Adrenal gland (tissue), 12 donors: Measurements from ENCODE around the gene OVAAL. TPM values are rescaled to one million over a fixed set of nuclear protein-coding genes. Genes with fewer than 3 reads are reported as not detected.

ENCODE experiments used
- DNase-seq, 7 donors: peaks; one replicate each; pipeline ENCODE4 v3.0.0-alpha.2; 2019 to 2020
- H3K27ac ChIP-seq, 5 donors: fragments of 200-600 bp; sonication (generic) in 4 of 5; 1 replicate in 3 of 5; 2 replicates in 2 of 5; pipeline versions ENCODE4 v1.5.1 to v1.8.0; 2016 to 2020; ENCODE audit warnings: mild to moderate bottlenecking in 1 of 5
- H3K27me3 ChIP-seq: fragments of 200-600 bp; 2 replicates; pipeline ENCODE4 v1.8.0; 2021
- H3K36me3 ChIP-seq, 2 donors: fragments of 200-600 bp; replicated peaks in 1 of 2; 1 replicate in 1 of 2; 2 replicates in 1 of 2; pipeline versions ENCODE4 v1.5.1 to v1.8.0; 2018 to 2022
- H3K4me1 ChIP-seq, 2 donors: fragments of 200-600 bp; replicated peaks in 1 of 2; 1 replicate in 1 of 2; 2 replicates in 1 of 2; pipeline versions ENCODE4 v1.5.1 to v1.8.0; 2018 to 2021
- H3K4me3 ChIP-seq, 4 donors: fragments of 200-600 bp; sonication (generic) in 3 of 4; one replicate each; pipeline ENCODE4 v1.5.1; 2016 to 2018
- H3K9me3 ChIP-seq, 3 donors: fragments of 200-600 bp; sonication (generic) in 1 of 3; replicated peaks in 1 of 3; 1 replicate in 2 of 3; 2 replicates in 1 of 3; pipeline versions ENCODE4 v1.5.1 to v1.8.0; 2016 to 2021
- POLR2A ChIP-seq, 2 donors: fragments of 450-650 bp; IDR thresholded peaks; one replicate each; pipeline ENCODE4 v1.6.1; 2017; ENCODE audit warnings: antibody characterized with exemption in 2 of 2, mild to moderate bottlenecking in 2 of 2, moderate library complexity in 1 of 2
- WGBS, 4 donors: extraction: QIAGEN DNeasy Blood & Tissue Kit in 2 of 4; methylation state at CpG; one replicate each; pipeline versions ENCODE4 v1.1.5 to v1.1.7; 2013 to 2017; 5-methylcytosine and 5-hydroxymethylcytosine counted together
- intact Hi-C, 2 donors: fragments of 100-400 bp; cut with DNase I; formaldehyde crosslinking; loops; one replicate each; pipeline versions ENCODE4 v1.14.1 to v1.15.0; 2022 to 2023
- polyA plus RNA-seq, 3 donors: library from polyadenylated mRNA; stranded (reverse); fragments of 200-250 nt in 2 of 3; fragments of 350-450 nt in 1 of 3; fragmentation: Illumina TruSeq in 1 of 3; extraction: RNeasy Lipid Tissue Mini Kit (QIAGEN cat#74804) in 1 of 3; gene quantifications; one replicate each; pipeline ENCODE4 v1.2.3, GENCODE V29; 2013 to 2014
- total RNA-seq, 9 donors: library from RNA; depleted of rRNA in 4 of 9; stranded (reverse); fragments of >200 nt in 4 of 9; fragments of 120-200 nt in 1 of 9; fragmentation: NEBNext Ultra II Directional in 1 of 9; extraction: Animal tissue kit (Norgen Biotek cat#: 25700) in 1 of 9; gene quantifications; one replicate each; pipeline versions ENCODE4 v1.1.0 to v1.2.4, GENCODE V29; 2013 to 2023
- TF ChIP-seq, protein P1 (sequence below), 6 experiments: fragments of 450-650 bp in 4 of 6; fragments of 200-600 bp in 2 of 6; sonication (generic) in 1 of 6; IDR thresholded peaks; 1 replicate in 5 of 6; 2 replicates in 1 of 6; pipeline versions ENCODE4 v1.5.1 to v1.8.0; 2016 to 2021; ENCODE audit warnings: antibody characterized with exemption in 6 of 6, mild to moderate bottlenecking in 2 of 6, moderate library complexity in 1 of 6
- donor health status: healthy with polysubstance abuse.
- donor health status: Bipolar disorder and iron deficiency.
- donor health status: DM: yes; HTN: yes; CAD: no.
- donor health status: DM: no; HTN: no; CAD: no.
- donor health status: DM: no; HTN: no; CAD: no.
- donor health status: DM: yes; HTN: yes; CAD: no.

Gene OVAAL
- total and polyA plus RNA-seq, 12 donors, result 0.14 TPM; not detected in 11

DNA sequence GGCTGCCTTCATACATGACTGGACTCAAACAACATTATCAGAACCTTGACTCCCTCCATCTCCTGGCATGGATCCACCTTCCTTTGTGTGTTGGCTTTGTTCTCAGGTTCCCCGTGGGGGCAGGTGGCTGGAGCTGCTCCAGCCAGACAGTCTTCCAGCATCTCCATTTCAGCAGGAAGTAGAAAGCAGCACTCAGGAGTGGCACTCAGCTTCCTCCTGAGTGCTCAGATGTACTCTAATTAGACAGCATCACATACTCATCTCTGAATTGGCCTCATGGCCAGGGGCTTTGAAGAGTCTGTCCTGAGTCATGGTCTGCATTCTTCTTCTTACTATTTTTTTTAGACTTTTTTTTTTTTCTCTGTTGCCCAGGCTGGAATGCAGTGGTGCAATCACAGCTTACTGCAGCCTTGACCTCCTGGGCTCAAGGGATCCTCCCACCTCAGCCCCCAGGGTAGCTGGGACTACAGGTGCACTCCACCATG lies 27.9 kb downstream of the OVAAL start:
- WGBS, 4 donors, result 8 to 30% (median 22%) methylated on average over 1 of the region's 1 CpG
- Histone ChIP-seq H3K4me1 (peaks cover 9 to 23% of the 10 kb centered on the region in 2 donors), H3K27me3 (no peaks in the 10 kb centered on the region), H3K27ac (peak overlapping the region in 4 of 5 donors; percentile 17 to 77 (median 64)), H3K4me3 (no peak overlapping the region), H3K36me3 (no peaks in the 10 kb centered on the region), H3K9me3 (no peaks in the 10 kb centered on the region)
- peak in 6 of 7 donors; percentile 55 to 78 (median 66) for DNase-seq
- TF ChIP-seq, protein P1, sequence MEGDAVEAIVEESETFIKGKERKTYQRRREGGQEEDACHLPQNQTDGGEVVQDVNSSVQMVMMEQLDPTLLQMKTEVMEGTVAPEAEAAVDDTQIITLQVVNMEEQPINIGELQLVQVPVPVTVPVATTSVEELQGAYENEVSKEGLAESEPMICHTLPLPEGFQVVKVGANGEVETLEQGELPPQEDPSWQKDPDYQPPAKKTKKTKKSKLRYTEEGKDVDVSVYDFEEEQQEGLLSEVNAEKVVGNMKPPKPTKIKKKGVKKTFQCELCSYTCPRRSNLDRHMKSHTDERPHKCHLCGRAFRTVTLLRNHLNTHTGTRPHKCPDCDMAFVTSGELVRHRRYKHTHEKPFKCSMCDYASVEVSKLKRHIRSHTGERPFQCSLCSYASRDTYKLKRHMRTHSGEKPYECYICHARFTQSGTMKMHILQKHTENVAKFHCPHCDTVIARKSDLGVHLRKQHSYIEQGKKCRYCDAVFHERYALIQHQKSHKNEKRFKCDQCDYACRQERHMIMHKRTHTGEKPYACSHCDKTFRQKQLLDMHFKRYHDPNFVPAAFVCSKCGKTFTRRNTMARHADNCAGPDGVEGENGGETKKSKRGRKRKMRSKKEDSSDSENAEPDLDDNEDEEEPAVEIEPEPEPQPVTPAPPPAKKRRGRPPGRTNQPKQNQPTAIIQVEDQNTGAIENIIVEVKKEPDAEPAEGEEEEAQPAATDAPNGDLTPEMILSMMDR (IDR thresholded peaks at IDR 0.05), result no peak
- TF ChIP-seq POLR2A (IDR thresholded peaks at IDR 0.05), result no peak
- intact Hi-C loops, result no loop called here

DNA sequence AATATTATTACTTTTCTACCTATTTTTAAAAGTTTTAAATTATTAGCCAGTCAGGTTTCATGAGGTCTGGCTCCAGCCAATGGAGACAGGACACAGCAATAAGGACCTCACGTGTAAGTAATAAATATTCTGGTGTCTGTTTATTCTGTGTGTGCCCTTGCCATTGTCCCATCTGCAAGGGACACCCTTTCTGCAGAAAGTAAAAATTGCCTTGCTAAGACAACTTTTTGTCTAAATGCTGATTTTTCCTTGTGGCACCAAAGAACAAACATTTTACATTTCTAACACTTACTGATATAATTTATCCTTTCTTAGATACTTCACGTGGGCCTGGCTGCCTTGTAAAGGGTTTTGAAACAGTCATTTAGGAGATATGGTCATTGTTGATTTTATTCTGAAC lies 29.4 kb downstream of the OVAAL start:
- Histone ChIP-seq H3K27me3 (no peaks in the 10 kb centered on the region), H3K4me3 (no peak overlapping the region), H3K9me3 (no peaks in the 10 kb centered on the region), H3K4me1 (peaks cover 9 to 23% of the 10 kb centered on the region in 2 donors), H3K27ac (no peak overlapping the region), H3K36me3 (no peaks in the 10 kb centered on the region)
- DNase-seq, result no peak
- 60 to 75% (median 69%) methylated on average over 2 of the region's 2 CpGs for WGBS, 4 donors
- TF ChIP-seq POLR2A (IDR thresholded peaks at IDR 0.05), result no peak
- TF ChIP-seq, protein P1 (IDR thresholded peaks at IDR 0.05), result no peak
- intact Hi-C loops, result no loop called here

DNA sequence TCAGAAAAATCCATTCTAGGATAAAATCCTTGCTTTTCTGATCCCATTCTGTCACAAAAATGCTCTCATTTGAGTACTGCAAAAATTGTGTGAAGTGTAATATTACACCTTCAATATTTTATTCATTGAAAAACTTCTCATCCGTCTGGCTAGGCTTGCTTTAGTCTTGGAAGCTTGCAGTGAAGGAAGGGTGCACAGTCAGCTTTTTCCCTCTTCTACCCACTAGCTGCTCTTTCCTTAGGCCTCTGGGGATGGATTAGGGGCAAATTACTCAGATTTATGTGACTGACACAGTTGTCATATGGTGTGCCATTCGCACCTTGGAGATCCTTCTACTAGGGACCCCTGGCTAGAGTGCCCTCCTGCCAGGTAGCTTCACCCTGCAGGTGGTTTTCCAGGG lies 32.1 kb downstream of the OVAAL start:
- DNase-seq, result no peak
- no peak overlapping the region for H3K27ac ChIP-seq
- H3K27me3 ChIP-seq, result no peaks in the 10 kb centered on the region
- intact Hi-C loops, result no loop called here
- H3K4me3 ChIP-seq, result no peak overlapping the region
- no peaks in the 10 kb centered on the region for H3K36me3 ChIP-seq
- peaks cover 4 to 13% of the 10 kb centered on the region in 2 donors for H3K4me1 ChIP-seq
- no peaks in the 10 kb centered on the region for H3K9me3 ChIP-seq
- no peak for TF ChIP-seq POLR2A (IDR thresholded peaks at IDR 0.05)
- TF ChIP-seq, protein P1 (IDR thresholded peaks at IDR 0.05), result no peak
- 75 to 93% (median 85%) methylated on average over 2 of the region's 2 CpGs for WGBS, 4 donors

DNA sequence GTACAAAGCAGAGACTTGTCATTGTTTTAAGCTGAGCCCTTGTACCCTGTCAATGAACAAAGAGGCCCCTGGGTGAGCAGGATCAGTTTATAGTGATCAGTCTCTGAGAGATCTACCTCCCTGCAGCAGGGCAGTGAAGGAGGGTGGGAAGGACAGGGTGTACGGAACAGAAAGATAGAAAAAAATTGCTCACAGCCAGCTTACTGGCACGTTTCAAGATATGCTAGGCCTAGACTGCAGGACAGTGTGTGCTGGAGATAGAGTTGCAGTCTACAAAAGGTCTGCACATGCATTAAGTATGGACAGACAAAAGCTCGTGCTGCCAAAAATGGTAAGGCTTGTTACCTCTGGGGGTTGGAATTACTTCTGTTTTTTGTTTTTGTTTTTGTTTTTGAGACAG lies 34.6 kb downstream of the OVAAL start:
- Histone ChIP-seq H3K4me1 (no peaks in the 10 kb centered on the region), H3K9me3 (no peaks in the 10 kb centered on the region), H3K27ac (no peak overlapping the region), H3K4me3 (no peak overlapping the region), H3K27me3 (no peaks in the 10 kb centered on the region), H3K36me3 (no peaks in the 10 kb centered on the region)
- intact Hi-C loops, result no loop called here
- WGBS, 4 donors, result 79 to 83% (median 80%) methylated on average over 3 of the region's 3 CpGs
- no peak for TF ChIP-seq POLR2A (IDR thresholded peaks at IDR 0.05)
- TF ChIP-seq, protein P1 (IDR thresholded peaks at IDR 0.05), result no peak
- no peak for DNase-seq
